Activated naive CD8-positive, alpha-beta T cell treated with anti-CD3 and anti-CD28 coated beads, Interleukin-2, amount 50 U/mL, for 24 hours (primary cell): ENCODE data around the gene CLDN14.

ENCODE experiments used
- ATAC-seq: fragments of 150-1000 bp; cut with Tn5 transposase; one replicate; pipeline ENCODE4 v1.10.0; 2021
- DNase-seq: peaks from one replicate; pipeline ENCODE4 v3.0.0; 2021
- H3K27ac Mint-ChIP-seq: one replicate; pipeline ENCODE4 v1.8.0; 2021; ENCODE audit warnings: mild to moderate bottlenecking, mixed read lengths
- H3K27me3 Mint-ChIP-seq: one replicate; pipeline ENCODE4 v1.8.0; 2021; ENCODE audit warnings: mixed read lengths
- H3K36me3 Mint-ChIP-seq: one replicate; pipeline ENCODE4 v1.8.0; 2021; ENCODE audit warnings: low read depth, mixed read lengths
- H3K4me1 Mint-ChIP-seq: one replicate; pipeline ENCODE4 v1.8.0; 2021; ENCODE audit warnings: mixed read lengths
- H3K4me3 Mint-ChIP-seq: one replicate; pipeline ENCODE4 v1.8.0; 2021; ENCODE audit warnings: mild to moderate bottlenecking, moderate library complexity, mixed read lengths
- H3K9me3 Mint-ChIP-seq: one replicate; pipeline ENCODE4 v1.8.0; 2021; ENCODE audit warnings: mixed read lengths

The CLDN14 gene

GRCh38 chr21:36470294-36470693 lies 9.6 kb downstream of the CLDN14 start:
- Mint-ChIP-seq H3K27me3 (peaks cover 3% of the 10 kb centered on the region), H3K9me3 (no peaks in the 10 kb centered on the region), H3K4me3 (no peak overlapping the region), H3K27ac (no peak overlapping the region), H3K36me3 (no peaks in the 10 kb centered on the region), H3K4me1 (peaks cover 12% of the 10 kb centered on the region)
- no peak for DNase-seq
- ATAC-seq: no peak

- no peak for DNase-seq
These were observed 13.8 kb downstream of the CLDN14 start for GRCh38 chr21:36466061-36466511.

GRCh38 chr21:36465478-36465877 lies 14.4 kb downstream of the CLDN14 start:
- no peaks in the 10 kb centered on the region for H3K36me3 Mint-ChIP-seq
- H3K9me3 Mint-ChIP-seq: no peaks in the 10 kb centered on the region
- H3K27ac Mint-ChIP-seq: no peak overlapping the region
- ATAC-seq (no peak), DNase-seq (no peak)
- H3K4me3 Mint-ChIP-seq: no peak overlapping the region
- no peaks in the 10 kb centered on the region for H3K27me3 Mint-ChIP-seq
- H3K4me1 Mint-ChIP-seq: no peaks in the 10 kb centered on the region

More at GRCh38 chr21:36466061-36466511, 13.8 kb downstream of the CLDN14 start:
- no peak for ATAC-seq
- Mint-ChIP-seq H3K36me3 (no peaks in the 10 kb centered on the region), H3K9me3 (no peaks in the 10 kb centered on the region), H3K4me3 (no peak overlapping the region), H3K4me1 (peaks cover 4% of the 10 kb centered on the region), H3K27ac (no peak overlapping the region), H3K27me3 (peaks cover 2% of the 10 kb centered on the region)

- Mint-ChIP-seq H3K36me3 (no peaks in the 10 kb centered on the region), H3K4me1 (no peaks in the 10 kb centered on the region), H3K27ac (no peak overlapping the region), H3K9me3 (no peaks in the 10 kb centered on the region), H3K4me3 (no peak overlapping the region), H3K27me3 (no peaks in the 10 kb centered on the region)
- no peak for DNase-seq
- no peak for ATAC-seq
These were observed 15.3 kb downstream of the CLDN14 start for GRCh38 chr21:36464590-36464989.

GRCh38 chr21:36463991-36464390 lies 15.9 kb downstream of the CLDN14 start:
- no peak for ATAC-seq
- no peak for DNase-seq
- H3K9me3 Mint-ChIP-seq: no peaks in the 10 kb centered on the region
- H3K4me1 Mint-ChIP-seq: no peaks in the 10 kb centered on the region
- H3K4me3 Mint-ChIP-seq: no peak overlapping the region
- H3K27ac Mint-ChIP-seq: no peak overlapping the region
- H3K36me3 Mint-ChIP-seq: no peaks in the 10 kb centered on the region
- no peaks in the 10 kb centered on the region for H3K27me3 Mint-ChIP-seq

- Mint-ChIP-seq H3K4me3 (no peak overlapping the region), H3K27ac (no peak overlapping the region), H3K9me3 (no peaks in the 10 kb centered on the region), H3K36me3 (no peaks in the 10 kb centered on the region), H3K27me3 (no peaks in the 10 kb centered on the region), H3K4me1 (no peaks in the 10 kb centered on the region)
- ATAC-seq (no peak), DNase-seq (no peak)
These were observed 16.7 kb downstream of the CLDN14 start for GRCh38 chr21:36463204-36463603.

- no peak for DNase-seq
- Mint-ChIP-seq H3K4me1 (no peaks in the 10 kb centered on the region), H3K27ac (no peak overlapping the region), H3K36me3 (no peaks in the 10 kb centered on the region), H3K9me3 (no peaks in the 10 kb centered on the region), H3K27me3 (no peaks in the 10 kb centered on the region), H3K4me3 (no peak overlapping the region)
- ATAC-seq: no peak
These were observed 17.9 kb downstream of the CLDN14 start for GRCh38 chr21:36461918-36462486.

GRCh38 chr21:36461277-36461917 lies 18.5 kb downstream of the CLDN14 start:
- Mint-ChIP-seq H3K9me3 (no peaks in the 10 kb centered on the region), H3K4me3 (no peak overlapping the region), H3K27me3 (no peaks in the 10 kb centered on the region), H3K4me1 (no peaks in the 10 kb centered on the region), H3K27ac (no peak overlapping the region), H3K36me3 (no peaks in the 10 kb centered on the region)
- DNase-seq: no peak
- no peak for ATAC-seq

GRCh38 chr21:36460866-36461265 lies 19.1 kb downstream of the CLDN14 start:
- no peaks in the 10 kb centered on the region for H3K4me1 Mint-ChIP-seq
- H3K27me3 Mint-ChIP-seq: no peaks in the 10 kb centered on the region
- H3K36me3 Mint-ChIP-seq: no peaks in the 10 kb centered on the region
- H3K27ac Mint-ChIP-seq: no peak overlapping the region
- no peak overlapping the region for H3K4me3 Mint-ChIP-seq
- ATAC-seq: no peak
- H3K9me3 Mint-ChIP-seq: no peaks in the 10 kb centered on the region
- DNase-seq: no peak

- ATAC-seq: no peak
- no peak overlapping the region for H3K4me3 Mint-ChIP-seq
- H3K36me3 Mint-ChIP-seq: no peaks in the 10 kb centered on the region
- no peak for DNase-seq
- no peaks in the 10 kb centered on the region for H3K9me3 Mint-ChIP-seq
- no peaks in the 10 kb centered on the region for H3K27me3 Mint-ChIP-seq
- no peak overlapping the region for H3K27ac Mint-ChIP-seq
- no peaks in the 10 kb centered on the region for H3K4me1 Mint-ChIP-seq
These were observed 20.8 kb downstream of the CLDN14 start for GRCh38 chr21:36459098-36459497.

- Mint-ChIP-seq H3K36me3 (no peaks in the 10 kb centered on the region), H3K4me1 (no peaks in the 10 kb centered on the region), H3K27ac (no peak overlapping the region), H3K27me3 (peaks cover 2% of the 10 kb centered on the region), H3K9me3 (no peaks in the 10 kb centered on the region), H3K4me3 (no peak overlapping the region)
- ATAC-seq (no peak), DNase-seq (no peak)
These were observed 23.1 kb downstream of the CLDN14 start for GRCh38 chr21:36456729-36457414.

GRCh38 chr21:36454706-36455105 lies 25.2 kb downstream of the CLDN14 start:
- H3K4me1 Mint-ChIP-seq: no peaks in the 10 kb centered on the region
- ATAC-seq (no peak), DNase-seq (no peak)
- H3K4me3 Mint-ChIP-seq: no peak overlapping the region
- H3K9me3 Mint-ChIP-seq: no peaks in the 10 kb centered on the region
- no peaks in the 10 kb centered on the region for H3K36me3 Mint-ChIP-seq
- peaks cover 2% of the 10 kb centered on the region for H3K27me3 Mint-ChIP-seq
- no peak overlapping the region for H3K27ac Mint-ChIP-seq

GRCh38 chr21:36454093-36454531 lies 25.8 kb downstream of the CLDN14 start:
- Mint-ChIP-seq H3K4me1 (no peaks in the 10 kb centered on the region), H3K36me3 (no peaks in the 10 kb centered on the region), H3K27ac (no peak overlapping the region), H3K9me3 (no peaks in the 10 kb centered on the region), H3K4me3 (no peak overlapping the region), H3K27me3 (peaks cover 2% of the 10 kb centered on the region)
- no peak for ATAC-seq
- no peak for DNase-seq

- H3K4me1 Mint-ChIP-seq: no peaks in the 10 kb centered on the region
- DNase-seq (no peak), ATAC-seq (no peak)
- peaks cover 2% of the 10 kb centered on the region for H3K27me3 Mint-ChIP-seq
- no peak overlapping the region for H3K27ac Mint-ChIP-seq
- H3K36me3 Mint-ChIP-seq: no peaks in the 10 kb centered on the region
- H3K4me3 Mint-ChIP-seq: no peak overlapping the region
- no peaks in the 10 kb centered on the region for H3K9me3 Mint-ChIP-seq
These were observed 27.6 kb downstream of the CLDN14 start for GRCh38 chr21:36452281-36452825.

- DNase-seq: no peak
- ATAC-seq: no peak
- peaks cover 2% of the 10 kb centered on the region for H3K27me3 Mint-ChIP-seq
- H3K4me3 Mint-ChIP-seq: no peak overlapping the region
- no peaks in the 10 kb centered on the region for H3K4me1 Mint-ChIP-seq
- H3K27ac Mint-ChIP-seq: no peak overlapping the region
- no peaks in the 10 kb centered on the region for H3K9me3 Mint-ChIP-seq
- H3K36me3 Mint-ChIP-seq: no peaks in the 10 kb centered on the region
These were observed 28.4 kb downstream of the CLDN14 start for GRCh38 chr21:36451506-36451905.
